Measurements from ENCODE around the gene NPAS2.

DNA sequence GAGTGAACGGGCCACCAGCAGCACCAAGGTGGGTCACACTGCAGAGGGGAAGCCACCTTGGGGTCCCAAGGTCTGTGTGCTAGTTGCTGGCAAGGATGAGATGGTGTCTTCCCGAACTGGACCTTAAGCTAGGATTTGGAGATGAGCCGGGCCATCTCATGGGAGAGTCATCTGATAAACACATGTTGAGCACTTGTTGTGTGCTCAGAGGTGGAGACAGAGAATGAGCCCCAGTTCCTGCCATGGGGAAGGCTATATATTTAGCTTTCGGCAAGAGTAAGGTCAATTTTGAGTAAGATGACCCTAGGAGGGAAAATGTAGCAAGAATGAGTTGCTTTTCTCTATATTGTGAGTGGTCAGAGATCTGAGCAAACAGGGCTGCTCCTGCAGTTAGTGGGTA is 140.7 kb downstream of the NPAS2 start:
- TF ChIP-seq SIN3A (conservative IDR thresholded peaks at IDR 0.05 in 1 of 2, IDR thresholded peaks at IDR 0.05 in 1 of 2; ENCODE audit: low read depth in 1 of 2, low read length in 2 of 2) (no peak), POLR2AphosphoS5 (IDR thresholded peaks at IDR 0.05; ENCODE audit: low read depth, low read length) (no peak), RAD21 (IDR thresholded peaks at IDR 0.05 in 1 of 2, conservative IDR thresholded peaks at IDR 0.05 in 1 of 2; ENCODE audit: low read depth in 2 of 2, low read length in 2 of 2) (no peak), SP1 (IDR thresholded peaks at IDR 0.05; ENCODE audit: low read depth, low read length) (no peak), EP300 (IDR thresholded peaks at IDR 0.05; ENCODE audit: borderline replicate concordance in 1 of 2, low read depth in 2 of 2, low read length in 2 of 2) (no peak), EZH2 (IDR thresholded peaks at IDR 0.05; ENCODE audit: low read depth, low read length, severe bottlenecking) (no peak)
- TF ChIP-seq, protein P1, sequence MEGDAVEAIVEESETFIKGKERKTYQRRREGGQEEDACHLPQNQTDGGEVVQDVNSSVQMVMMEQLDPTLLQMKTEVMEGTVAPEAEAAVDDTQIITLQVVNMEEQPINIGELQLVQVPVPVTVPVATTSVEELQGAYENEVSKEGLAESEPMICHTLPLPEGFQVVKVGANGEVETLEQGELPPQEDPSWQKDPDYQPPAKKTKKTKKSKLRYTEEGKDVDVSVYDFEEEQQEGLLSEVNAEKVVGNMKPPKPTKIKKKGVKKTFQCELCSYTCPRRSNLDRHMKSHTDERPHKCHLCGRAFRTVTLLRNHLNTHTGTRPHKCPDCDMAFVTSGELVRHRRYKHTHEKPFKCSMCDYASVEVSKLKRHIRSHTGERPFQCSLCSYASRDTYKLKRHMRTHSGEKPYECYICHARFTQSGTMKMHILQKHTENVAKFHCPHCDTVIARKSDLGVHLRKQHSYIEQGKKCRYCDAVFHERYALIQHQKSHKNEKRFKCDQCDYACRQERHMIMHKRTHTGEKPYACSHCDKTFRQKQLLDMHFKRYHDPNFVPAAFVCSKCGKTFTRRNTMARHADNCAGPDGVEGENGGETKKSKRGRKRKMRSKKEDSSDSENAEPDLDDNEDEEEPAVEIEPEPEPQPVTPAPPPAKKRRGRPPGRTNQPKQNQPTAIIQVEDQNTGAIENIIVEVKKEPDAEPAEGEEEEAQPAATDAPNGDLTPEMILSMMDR (IDR thresholded peaks at IDR 0.05; ENCODE audit: control extremely low read depth in 1 of 3, insufficient read depth in 1 of 3, low read depth in 1 of 3, low read length in 3 of 3): no peak

Measured in H1 (cell line).